Femur (tissue), 1 donor: ENCODE data around the gene ZBTB39.
"Not testable (repeated sequence)": the region's sequence is repeated elsewhere in the genome, so short reads cannot be mapped to it uniquely, and the experiment has no call there.

Experiments used
- DNase-seq: peaks from one replicate; pipeline ENCODE4 v3.0.0-alpha.2; 2017

ZBTB39 gene

GRCh38 chr12:57005980-57006808, at the start of gene ZBTB39:
TSS of gene ZBTB39 (minus strand) at chr12:57006546. CDS start at chr12:57004917, 1,629 bp downstream.
- peak; percentile 71 for DNase-seq

- DNase-seq = no peak
Observed at GRCh38 chr12:57055824-57056223, 49.5 kb upstream of the ZBTB39 start.

- not testable (repeated sequence) for DNase-seq
Observed at GRCh38 chr12:57053901-57054300, 47.6 kb upstream of the ZBTB39 start.

GRCh38 chr12:57053146-57053545, 46.8 kb upstream of the ZBTB39 start:
- not testable (repeated sequence) for DNase-seq

- DNase-seq = no peak
Observed at GRCh38 chr12:57051011-57051410, 44.7 kb upstream of the ZBTB39 start.

- no peak for DNase-seq
Observed at GRCh38 chr12:57049890-57050289, 43.5 kb upstream of the ZBTB39 start, which contains the start of gene MYO1A. TSS of gene MYO1A (minus strand) at chr12:57050129. CDS start at chr12:57048323, 1,806 bp downstream.

- no peak for DNase-seq
Observed at GRCh38 chr12:57049119-57049446, 42.7 kb upstream of the ZBTB39 start.

GRCh38 chr12:57048423-57049118, 42.2 kb upstream of the ZBTB39 start:
- DNase-seq = no peak

GRCh38 chr12:57047981-57048380, 41.6 kb upstream of the ZBTB39 start:
- no peak for DNase-seq

GRCh38 chr12:57046947-57047890, 40.9 kb upstream of the ZBTB39 start:
- no peak for DNase-seq

GRCh38 chr12:57046086-57046791, 39.9 kb upstream of the ZBTB39 start:
- DNase-seq = no peak

GRCh38 chr12:57044889-57045288, 38.5 kb upstream of the ZBTB39 start:
- DNase-seq = no peak

- no peak for DNase-seq
Observed at GRCh38 chr12:57044468-57044867, 38.1 kb upstream of the ZBTB39 start.

GRCh38 chr12:57042695-57043094, 36.3 kb upstream of the ZBTB39 start:
- no peak for DNase-seq

GRCh38 chr12:57040750-57041149, 34.4 kb upstream of the ZBTB39 start:
- DNase-seq = no peak

GRCh38 chr12:57040211-57040610, 33.9 kb upstream of the ZBTB39 start:
- no peak for DNase-seq

- DNase-seq = no peak
Observed at GRCh38 chr12:57039016-57039798, 32.9 kb upstream of the ZBTB39 start.

- no peak for DNase-seq
Observed at GRCh38 chr12:57037264-57037663, 30.9 kb upstream of the ZBTB39 start.

- no peak for DNase-seq
Observed at GRCh38 chr12:57033431-57033830, 27.1 kb upstream of the ZBTB39 start.

- no peak for DNase-seq
Observed at GRCh38 chr12:57031789-57032188, 25.4 kb upstream of the ZBTB39 start.

- no peak for DNase-seq
Observed at GRCh38 chr12:57031138-57031725, 24.9 kb upstream of the ZBTB39 start.
